Measurements from ENCODE around the gene NCL.
"Not testable (repeated sequence)": the region's sequence is repeated elsewhere in the genome, so short reads cannot be mapped to it uniquely, and the experiment has no call there.

NCL gene

DNA sequence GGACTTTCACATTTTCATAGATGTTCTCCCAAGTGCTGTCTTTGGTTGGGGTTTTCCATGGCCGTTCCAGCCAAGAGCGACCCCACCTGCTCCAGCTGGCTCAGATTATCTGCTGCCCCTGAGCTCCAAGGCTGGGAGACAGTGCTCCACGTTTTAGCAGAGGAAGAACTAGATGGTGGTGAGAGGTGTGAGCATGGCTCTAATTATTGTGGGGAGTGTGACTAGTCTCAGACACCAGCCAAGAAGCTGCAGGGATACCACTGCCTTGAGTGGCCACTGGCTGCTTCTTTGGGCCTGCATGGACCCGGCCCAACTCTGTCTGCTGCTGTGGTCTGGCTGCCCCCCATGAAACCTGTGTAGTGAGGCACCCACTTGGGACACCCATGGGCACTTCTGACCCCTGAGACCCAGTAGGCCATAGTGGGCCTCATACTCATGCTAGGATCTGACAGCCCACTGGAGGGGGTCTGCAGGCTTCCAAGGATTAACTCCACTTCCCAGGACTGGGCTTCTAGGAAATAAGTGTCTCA, 2.8 kb upstream of the NCL start:
- DNase-seq = no peak

DNA sequence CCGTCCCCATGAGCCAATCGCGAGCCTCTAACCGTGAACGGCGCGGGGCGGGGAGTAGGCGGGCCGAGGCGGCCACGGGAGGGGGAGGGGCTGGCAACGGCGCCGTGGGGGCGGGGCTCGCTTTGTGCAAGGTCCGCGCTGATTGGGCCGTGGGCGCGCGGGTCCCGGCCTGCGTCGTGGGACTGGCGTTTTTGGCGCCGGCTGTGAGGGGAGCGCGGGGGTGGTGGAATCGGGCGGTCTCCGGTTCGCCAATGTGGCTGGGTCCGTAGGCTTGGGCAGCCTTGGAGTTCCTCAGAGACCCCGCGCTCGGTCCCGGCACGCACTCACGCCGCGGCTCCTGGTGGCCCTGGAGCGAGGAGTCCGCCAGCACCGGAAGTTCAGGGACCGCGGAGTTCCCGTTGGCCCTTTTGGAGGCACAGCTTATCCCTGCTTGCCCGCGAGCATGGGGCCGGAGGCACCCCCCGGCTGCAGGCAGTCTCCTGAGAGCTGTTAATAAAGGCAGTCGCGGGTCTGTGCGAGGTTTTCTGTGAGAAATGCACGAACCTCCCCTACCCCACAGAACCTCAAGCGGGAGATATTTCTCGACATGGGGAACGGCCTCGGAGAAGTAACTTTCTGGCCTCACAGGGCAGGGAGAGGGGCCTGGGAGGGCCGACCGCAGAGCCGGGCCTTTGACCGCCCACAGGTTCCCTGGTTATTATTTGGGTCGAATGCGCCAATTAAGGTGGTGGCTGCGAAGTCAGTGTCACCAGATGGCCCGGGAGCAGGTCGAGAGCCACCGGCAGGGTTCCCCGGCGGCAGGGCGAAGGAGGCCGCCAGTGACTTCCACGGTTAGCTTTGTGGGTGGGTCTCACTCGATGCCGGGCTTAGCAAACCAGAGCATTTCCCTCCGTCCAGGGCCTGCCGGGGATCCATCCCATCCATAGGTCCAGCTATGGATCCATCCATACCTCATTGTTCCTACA, 574 bp upstream of the NCL start:
- DNase-seq = peak; percentile 48

DNA sequence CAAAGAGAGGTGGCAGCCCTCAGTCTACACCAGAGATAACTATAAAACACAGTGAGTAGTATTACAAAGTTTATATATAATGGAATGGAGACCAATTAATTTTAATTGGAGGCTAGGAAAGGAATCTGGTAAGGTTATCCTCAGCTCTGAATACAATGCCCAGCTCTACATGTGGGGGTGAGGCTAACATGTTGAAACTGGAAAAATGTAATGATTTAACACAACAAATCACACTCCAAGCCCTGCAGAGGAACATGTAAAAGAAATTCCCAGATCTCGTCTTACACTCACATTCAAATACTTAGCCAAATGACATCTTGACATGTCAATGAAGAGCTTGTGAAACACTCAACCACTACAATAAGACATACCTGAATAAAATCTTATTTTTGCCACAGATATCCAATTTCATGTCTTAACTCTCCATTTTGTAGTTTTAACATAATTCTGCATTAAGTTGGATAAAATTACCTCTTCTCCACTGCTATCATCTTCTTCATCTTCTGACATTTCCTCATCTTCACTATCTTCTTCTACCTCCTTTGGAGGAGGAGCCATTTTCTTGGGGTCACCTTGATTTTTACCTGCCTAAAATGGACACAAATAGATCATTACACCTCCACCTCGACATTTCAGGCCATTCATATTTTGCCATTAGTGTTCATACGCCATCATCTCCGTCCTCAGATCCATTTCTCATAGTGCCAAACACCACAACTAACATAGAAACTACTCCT, 1.4 kb downstream of the NCL start:
- DNase-seq = no peak

DNA sequence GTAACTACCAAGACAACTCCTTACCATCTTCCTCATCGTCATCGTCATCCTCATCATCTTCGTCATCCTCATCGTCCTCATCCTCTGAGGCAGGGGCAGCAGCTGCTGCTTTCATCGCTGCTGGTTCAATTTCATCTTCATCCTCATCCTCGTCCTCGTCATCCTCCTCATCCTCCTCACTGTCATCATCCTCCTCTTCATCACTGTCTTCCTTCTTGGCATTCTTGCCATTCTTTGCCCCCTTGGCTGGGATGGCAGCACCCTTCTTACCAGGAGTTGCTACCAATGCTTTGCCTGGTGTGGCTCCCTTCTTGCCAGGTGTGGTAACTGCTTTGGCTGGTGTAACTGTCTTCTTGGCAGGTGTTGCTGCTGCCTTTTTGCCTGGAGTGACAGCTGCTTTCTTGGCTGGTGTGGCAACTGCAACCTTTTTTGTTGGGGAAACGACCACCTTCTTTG, 2.7 kb downstream of the NCL start:
- no peak for DNase-seq

DNA sequence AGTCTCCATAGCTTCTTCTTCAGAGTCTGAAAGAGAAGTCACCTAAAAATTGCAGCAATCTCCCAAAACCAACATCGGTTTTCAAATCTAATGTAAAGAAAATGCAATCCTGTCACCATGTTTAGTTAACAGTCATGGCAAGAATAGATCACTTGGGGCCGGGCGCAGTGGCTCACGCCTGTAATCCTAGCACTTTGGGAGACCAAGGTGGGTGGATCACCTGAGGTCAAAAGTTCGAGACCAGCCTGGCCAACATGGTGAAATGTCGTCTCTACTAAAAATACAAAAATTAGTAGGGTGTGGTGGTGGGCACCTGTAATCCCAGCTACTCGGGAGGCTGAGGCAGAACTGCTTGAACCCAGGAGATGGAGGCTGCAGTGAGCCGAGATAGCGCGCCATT, 3.4 kb downstream of the NCL start:
- not testable (repeated sequence) for DNase-seq

DNA sequence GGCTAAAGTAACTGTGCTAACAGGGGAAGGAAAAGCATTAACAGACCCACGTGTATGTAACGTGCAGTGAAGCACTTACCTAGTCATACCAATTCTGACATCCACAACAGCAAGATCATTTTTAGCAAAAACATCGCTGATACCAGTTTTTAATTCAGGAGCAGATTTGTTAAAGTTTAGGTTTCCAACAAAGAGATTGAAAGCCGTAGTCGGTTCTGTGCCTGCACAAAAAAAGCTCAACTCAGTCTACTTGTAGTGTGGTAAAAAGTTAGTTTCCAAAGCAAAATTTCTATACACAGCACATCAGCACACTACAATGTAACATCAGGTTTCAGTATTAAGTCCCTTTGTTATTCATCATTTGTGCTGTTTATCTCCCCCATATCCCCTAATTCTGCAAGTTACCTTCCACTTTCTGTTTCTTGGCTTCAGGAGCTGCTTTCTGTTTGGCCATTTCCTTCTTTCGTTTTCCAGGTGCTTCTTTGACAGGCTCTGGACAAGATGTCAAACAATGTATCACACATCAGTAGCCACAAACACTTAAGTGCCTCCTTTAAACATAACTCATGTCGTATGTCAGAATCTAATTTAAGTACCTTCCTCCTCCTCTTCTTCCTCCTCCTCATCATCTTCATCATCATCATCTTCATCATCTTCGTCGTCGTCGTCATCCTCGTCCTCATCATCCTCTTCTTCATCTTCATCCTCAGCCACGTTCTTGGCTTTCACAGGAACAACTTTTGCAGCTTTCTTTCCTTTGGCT, 4.0 kb downstream of the NCL start:
- DNase-seq = no peak

DNA sequence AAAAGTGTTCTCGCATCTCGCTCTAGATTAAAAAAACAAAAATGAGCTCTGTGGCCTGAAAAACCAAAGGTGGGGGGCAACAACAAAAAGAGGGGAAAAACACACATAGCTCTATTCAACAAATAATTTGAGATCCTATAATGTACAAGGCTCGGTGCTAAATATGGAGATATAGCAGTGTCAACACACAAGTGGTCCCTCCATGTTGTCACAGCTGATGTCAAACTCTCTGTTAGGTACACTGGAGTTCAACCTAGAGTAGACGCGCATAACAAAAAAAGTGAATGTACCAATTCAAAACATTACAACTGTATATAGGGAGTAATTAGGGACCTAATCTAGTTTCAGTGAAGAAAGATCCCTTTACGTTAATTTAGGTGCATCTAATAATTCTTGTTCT, 5.9 kb downstream of the NCL start:
- no peak for DNase-seq

DNA sequence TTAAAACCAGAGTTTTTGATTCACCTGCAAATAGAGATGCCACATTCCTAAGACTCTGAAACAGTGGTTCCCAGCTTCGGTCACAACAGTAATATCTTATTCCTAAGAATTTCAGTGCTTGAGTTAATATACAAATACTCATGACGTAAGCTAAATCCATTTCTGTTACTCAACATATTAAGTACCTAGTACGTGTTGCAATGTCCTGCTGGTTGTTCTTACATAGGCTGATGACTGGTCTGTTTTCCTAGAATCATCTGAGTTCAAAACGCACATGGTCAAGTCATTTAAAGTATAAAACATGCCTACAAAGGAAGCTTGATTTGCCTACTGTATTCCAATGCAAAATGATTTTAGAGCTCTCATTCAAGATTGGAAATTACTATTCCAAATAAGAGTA, 7.2 kb downstream of the NCL start:
- DNase-seq = no peak

DNA sequence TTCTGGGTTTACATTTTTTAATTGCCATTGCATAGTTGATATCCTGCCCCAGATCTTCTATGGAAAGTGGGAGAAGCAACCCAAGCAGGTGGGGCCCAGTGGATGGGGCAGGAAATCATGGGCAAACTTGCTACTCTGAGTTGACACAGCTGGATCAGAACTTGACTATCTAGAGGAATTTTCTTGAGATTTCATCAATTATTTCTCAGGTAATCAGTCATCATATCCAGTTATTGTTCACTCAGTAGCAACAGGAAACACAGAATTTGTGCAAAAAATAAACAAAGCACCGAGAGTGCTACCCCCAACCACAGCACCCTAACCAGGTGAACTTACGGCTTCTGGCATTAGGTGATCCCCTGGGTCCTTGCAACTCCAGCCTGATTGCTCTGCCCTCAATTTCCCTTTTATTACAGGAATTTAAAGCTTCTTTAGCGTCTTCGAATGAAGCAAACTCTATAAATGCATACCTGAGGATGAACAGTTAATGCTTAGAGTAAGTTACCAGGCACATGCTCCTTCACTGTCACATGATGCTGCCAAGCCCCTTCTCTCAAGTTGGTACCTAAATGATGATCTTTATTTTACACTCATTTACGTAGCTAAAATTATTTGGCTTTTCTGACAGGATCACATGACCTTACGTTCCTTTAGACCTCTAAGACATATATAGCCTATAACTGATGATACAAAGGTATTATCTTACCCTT, 7.8 kb downstream of the NCL start:
- no peak for DNase-seq

DNA sequence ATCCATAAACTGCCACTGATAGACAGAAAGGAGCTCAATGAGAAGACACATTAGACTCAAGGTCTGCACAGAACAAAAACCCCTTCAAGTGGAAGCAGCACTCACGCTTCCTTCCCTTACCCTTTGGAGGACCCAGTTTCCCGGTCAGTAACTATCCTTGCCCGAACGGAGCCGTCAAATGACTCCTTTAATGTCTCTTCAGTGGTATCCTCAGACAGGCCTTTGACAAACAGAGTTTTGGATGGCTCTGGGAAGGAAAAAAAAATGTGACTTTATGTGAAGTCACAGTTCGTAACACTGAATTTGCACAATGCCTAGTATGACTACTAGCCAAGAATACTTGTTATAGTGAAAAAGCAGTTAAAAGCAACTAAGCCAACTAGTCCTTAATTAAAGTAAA, 8.4 kb downstream of the NCL start:
- DNase-seq = no peak

DNA sequence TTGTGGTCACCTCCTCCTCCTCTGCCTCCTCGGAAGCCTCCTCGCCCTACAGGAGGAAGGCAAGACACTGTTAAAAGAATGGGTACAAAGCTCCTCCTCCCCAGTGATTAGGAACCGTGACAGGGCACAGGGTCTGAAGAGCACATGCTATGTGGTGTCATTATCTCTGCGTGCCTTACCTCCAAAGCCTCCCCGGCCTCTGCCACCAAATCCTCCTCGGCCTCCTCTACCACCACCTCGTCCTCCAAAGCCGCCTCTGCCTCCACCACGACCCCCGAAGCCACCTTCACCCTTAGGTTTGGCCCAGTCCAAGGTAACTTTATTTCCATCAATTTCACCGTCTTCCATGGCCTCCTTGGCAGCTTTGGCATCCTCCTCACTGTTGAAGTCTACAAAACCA, 9.1 kb downstream of the NCL start:
- DNase-seq = no peak

DNA sequence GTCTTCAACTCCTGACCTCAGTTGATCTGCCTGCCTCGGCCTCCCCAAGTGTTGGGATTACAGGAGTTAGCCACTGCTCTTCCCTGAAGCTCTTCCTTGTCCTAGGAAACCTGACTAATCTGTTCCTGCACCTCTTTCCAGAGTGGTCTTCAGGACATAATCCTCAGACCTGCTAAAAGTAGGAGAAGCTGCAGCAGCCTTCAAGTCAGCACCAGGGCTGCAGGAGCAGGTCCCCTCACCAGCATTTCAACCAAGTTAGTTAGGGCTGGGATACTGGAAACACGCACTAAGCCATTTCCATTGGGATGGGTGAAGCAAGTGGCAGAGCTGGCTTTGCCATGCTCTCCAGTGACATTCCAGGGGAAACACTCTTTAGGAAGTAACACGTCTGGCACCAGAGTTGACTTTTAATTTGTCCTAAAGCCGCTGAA, 9.9 kb downstream of the NCL start:
- DNase-seq = no peak

DNA sequence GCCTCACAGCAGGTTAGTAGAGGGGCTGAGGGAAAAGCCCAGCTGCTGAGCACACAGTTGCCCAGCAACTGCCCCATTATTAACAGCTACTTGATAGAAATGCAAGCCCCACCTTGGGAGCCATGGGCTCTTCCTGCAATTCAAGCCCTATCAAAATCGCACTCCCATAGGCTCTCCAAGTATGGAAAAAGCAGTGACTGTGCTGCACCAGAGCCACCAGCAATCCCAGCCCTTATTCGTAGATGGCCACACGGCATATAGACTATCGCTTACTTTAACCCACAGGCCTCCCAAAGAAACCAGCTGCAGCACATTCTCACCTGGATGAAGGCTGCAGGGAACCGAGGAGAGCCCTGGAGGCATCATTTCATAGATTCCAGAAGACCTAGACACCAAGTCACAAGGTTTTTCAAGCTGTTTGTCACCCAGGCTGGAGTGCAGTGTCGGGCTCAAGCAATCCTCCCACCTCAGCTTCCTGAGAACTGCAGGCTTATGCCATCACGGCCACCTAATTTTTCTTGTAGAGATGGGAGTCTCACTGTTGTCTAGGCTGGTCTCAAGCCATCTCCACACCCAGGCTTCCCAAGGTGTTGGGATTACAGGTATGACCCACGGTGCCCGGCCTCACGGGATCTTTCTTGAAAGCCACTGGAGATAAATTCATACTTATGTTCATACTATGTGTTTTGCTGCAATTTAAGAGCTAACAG, 11.3 kb downstream of the NCL start:
- no peak for DNase-seq

DNA sequence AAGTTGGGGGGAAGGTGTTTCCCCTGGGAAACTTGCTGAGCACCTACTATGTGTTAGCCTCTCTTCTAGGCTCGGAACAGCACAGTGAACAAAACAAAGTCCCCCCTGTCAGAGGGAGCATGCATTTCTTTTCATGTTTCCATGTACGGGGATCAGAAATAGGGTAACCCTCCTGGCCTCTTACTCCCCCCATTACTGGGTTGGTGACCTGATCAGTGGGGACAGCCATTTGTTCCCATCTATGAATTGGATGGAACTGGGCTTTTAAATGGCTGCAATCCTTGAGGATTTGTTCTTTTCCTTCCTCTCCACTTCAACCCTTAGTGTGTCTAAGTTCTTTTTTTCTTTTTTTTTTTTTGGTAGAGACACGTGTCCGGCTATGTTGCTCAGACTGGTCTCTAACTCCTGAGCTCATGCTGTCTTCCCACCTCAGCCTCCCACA, 13.7 kb downstream of the NCL start:
- no peak for DNase-seq

DNA sequence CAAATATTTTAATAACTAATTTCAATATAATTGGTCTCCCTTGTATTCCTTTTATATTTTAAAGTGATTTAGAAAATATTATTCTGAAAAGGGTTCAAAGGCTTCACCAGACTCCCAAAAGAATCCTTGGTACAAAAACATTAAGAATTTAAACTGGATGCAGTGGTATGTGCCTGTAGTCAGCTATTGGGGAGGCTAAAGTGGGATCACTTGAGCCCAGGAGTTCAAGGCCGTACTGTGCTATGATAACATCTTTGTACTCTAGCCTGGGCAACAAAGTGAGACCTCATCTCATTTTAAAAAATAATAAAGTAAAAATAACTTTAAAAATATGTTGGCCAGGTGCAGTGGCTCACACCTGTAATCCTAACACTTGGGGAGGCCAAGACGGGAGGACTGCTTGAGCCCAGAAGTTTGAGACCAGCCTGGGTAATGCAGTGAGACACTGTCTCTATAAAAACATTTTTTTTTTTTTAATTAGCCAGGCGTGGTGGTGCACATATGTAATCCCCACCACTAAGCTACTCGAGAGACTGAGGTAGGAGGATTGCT, 14.7 kb downstream of the NCL start:
- DNase-seq = no peak

DNA sequence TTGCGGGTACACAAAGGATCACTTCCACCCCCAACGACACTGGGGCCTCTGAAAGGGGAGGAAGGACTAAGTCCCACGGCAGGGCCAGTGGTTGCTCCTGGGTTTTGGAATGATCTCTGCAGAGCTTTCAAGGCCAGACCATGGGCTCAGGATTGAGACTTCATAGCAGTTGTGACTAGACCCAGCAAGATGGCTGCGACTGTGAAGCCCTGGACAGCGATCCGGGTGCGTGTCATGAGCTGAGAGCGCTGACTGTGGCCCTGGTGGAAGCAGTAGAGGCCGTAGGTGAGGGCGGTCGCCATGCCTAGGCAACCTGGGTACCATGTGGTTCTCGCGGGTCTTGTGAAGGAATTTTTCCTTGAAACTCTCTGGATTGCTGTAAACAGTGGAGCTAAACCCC, 27.3 kb downstream of the NCL start:
- DNase-seq = no peak

DNA sequence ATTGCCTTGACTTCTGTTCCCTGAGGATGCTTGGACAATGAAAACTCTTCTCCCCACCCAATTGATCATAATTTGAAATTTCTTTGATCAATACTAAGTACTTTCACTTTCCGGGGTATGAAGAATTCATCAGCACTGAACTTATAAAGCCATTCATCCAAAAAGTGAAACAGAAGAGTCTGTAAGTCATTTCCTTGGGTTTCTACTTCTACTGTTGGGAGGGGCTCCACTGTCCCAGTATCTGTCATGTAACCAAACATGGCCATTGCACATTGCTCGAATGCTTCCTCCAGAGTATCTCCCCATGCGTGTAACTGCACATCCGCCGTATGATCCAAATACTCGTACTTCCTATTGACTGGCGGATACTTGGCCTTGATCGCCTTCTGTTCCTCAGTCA, 30.3 kb downstream of the NCL start:
- no peak for DNase-seq

DNA sequence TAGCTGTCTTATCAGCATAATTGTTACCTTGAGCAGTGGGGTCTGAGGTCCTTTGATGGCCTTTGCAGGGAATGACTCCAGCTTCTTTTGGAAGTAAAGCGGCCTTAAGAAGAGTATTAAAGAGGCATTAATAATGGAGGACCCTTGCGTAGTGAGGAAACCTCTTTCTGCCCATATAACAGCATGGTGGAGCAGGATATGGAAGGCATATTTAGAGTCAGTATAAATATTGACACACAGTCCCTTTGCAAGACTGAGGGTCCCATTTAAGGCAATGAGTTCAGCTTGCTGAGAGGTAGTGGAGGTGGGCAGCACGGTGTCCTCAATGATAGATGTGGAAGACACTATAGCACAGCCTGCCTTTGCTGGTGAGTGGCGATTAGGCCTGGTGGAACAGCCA, 32.7 kb downstream of the NCL start:
- no peak for DNase-seq

DNA sequence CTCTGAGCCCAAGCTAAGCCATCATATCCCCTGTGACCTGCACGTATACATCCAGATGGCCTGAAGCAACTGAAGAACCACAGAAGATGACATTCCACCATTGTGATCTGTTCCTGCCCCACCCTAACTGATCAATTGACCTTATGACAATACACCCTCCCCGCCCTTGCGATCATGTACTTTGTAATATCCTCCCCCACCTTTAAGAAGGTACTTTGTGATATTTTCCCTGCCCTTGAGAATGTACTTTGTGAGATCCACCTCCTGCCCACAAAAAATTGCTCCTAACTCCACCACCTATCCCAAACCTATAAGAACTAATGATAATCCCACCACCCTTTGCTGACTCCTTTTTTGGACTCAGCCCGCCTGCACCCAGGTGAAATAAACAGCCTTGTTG, 33.8 kb downstream of the NCL start:
- DNase-seq = not testable (repeated sequence)

DNA sequence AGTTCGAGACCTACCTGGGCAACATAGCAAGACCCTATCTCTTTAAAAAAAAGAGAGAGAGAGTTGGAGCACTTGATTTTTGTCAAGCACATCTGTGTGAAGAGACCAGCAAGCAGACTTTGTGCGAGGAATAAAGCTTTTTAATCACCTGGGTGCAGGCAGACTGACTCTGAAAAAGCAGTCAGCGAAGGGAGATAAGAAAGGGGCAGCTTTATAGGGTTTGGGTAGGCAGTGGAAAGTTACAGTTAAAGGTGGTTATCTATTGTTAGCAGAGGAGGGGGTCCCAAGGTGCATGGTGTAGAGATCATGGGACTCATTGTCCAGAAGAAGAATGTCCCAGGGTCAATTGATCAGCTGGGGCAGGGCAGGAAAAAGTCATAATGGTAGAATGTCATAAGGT, 34.4 kb downstream of the NCL start:
- no peak for DNase-seq

DNA sequence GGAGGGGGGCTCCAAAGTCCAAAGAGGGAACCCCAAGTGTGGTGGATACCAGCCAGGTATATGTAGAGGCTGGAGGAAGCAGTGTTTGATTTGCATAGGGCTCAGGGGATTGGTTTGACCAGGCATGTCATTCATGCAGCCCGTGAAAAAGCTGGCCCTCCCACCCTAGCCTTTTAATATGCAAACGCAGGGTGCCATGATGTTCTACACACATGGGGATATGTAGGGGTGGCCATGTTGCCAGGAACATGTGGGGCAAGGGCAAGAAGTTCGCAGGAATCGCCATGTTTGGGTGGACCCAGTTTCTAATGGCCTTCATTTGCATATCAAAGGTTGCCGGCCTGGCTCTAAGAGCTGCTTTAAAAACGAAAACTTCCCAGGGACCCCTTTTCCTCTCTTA, 35.1 kb downstream of the NCL start:
- DNase-seq = no peak
